ENCODE data around the gene SECISBP2L.

The SECISBP2L gene

DNA sequence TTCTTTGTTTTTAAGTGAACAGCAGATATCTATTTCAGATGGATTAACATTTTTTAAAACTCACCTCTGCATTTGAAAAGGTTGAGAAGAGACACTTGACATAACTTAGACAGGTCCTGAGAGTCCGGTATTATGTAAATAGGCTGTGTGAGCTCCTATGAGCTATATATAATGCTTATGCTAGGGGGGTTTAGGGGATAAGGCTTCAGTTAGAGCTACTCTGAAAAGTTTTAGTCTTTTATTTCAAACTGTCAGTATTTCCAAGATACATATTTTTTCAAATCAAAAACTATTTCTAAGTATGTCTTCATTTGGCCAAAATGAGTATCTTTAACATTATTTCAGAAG lies 99.4 kb downstream of the SECISBP2L start:
- no peak overlapping the region for H3K4me3 ChIP-seq (replicated peaks; ENCODE audit: low read depth, low read length)
- H3K27me3 ChIP-seq (replicated peaks; ENCODE audit: control insufficient read depth, insufficient read depth, low read length), result no peaks in the 10 kb centered on the region
- H3K36me3 ChIP-seq (ENCODE audit: control insufficient read depth, insufficient read depth, low read length), result no peaks in the 10 kb centered on the region
- TF ChIP-seq, protein P1, sequence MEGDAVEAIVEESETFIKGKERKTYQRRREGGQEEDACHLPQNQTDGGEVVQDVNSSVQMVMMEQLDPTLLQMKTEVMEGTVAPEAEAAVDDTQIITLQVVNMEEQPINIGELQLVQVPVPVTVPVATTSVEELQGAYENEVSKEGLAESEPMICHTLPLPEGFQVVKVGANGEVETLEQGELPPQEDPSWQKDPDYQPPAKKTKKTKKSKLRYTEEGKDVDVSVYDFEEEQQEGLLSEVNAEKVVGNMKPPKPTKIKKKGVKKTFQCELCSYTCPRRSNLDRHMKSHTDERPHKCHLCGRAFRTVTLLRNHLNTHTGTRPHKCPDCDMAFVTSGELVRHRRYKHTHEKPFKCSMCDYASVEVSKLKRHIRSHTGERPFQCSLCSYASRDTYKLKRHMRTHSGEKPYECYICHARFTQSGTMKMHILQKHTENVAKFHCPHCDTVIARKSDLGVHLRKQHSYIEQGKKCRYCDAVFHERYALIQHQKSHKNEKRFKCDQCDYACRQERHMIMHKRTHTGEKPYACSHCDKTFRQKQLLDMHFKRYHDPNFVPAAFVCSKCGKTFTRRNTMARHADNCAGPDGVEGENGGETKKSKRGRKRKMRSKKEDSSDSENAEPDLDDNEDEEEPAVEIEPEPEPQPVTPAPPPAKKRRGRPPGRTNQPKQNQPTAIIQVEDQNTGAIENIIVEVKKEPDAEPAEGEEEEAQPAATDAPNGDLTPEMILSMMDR (IDR thresholded peaks at IDR 0.05; ENCODE audit: insufficient read depth, low read length, poor library complexity, severe bottlenecking), result no peak
- DNase-seq (ENCODE audit: extremely low read depth, insufficient read length), result no peak

DNA sequence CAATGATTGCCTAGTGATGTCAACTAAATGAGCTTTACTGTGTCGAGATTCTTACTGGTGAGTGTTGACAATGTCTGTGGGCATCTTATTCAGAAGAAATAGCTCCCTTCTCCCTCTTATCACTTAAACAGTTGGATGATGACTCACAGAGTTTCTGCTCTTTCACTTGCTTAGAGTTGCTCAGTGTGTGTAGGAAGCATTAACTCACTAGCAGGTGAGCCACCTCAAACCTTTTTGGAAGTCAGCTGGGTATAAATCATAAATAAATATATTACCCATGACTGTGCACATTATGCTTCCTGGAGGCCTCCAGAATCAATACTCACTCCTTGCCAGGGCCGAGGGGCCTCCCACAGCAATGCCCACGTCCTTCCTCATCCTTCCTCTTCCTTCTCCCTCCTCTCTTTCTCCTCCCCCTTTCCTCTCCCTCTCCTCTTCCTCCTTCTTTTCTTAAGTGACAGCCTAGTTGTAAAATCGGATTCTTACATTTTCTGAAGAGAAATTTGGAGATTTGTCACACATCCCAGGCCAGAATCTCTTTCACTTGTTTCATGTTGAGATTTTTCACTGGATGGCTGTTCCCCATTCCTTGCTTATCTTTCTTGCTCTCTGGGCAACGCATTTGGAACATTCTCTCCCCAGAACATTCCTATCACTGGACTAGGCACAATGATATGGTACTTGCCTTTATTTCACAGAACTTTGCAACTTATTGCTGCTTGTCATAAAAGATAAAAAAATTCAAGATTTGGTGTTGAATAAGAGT lies 100.0 kb downstream of the SECISBP2L start:
- H3K36me3 ChIP-seq (ENCODE audit: control insufficient read depth, insufficient read depth, low read length), result no peaks in the 10 kb centered on the region
- DNase-seq (ENCODE audit: extremely low read depth, insufficient read length), result no peak
- no peaks in the 10 kb centered on the region for H3K27me3 ChIP-seq (replicated peaks; ENCODE audit: control insufficient read depth, insufficient read depth, low read length)
- no peak overlapping the region for H3K4me3 ChIP-seq (replicated peaks; ENCODE audit: low read depth, low read length)
- TF ChIP-seq, protein P1 (IDR thresholded peaks at IDR 0.05; ENCODE audit: insufficient read depth, low read length, poor library complexity, severe bottlenecking), result no peak

DNA sequence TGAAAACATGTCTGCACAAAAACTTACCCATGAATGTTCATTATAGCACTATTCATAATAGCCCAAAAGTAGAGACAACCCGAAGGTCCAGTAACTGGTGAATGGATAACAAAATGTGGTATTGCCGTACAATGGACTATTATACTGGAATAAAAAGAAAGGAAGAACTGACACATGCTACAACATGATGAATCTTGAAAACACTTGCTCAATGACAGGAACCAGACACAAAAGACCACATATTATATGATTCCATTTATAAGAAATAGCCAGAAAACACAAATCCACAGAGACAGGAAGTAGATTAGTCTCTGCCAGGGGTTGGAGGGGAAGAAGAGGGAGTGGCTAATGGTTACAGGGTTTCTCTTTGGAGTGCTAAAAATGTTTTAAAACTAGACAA lies 100.9 kb downstream of the SECISBP2L start:
- no peaks in the 10 kb centered on the region for H3K36me3 ChIP-seq (ENCODE audit: control insufficient read depth, insufficient read depth, low read length)
- no peak overlapping the region for H3K4me3 ChIP-seq (replicated peaks; ENCODE audit: low read depth, low read length)
- H3K27me3 ChIP-seq (replicated peaks; ENCODE audit: control insufficient read depth, insufficient read depth, low read length), result no peaks in the 10 kb centered on the region
- DNase-seq (ENCODE audit: extremely low read depth, insufficient read length), result no peak
- TF ChIP-seq, protein P1 (IDR thresholded peaks at IDR 0.05; ENCODE audit: insufficient read depth, low read length, poor library complexity, severe bottlenecking), result no peak

DNA sequence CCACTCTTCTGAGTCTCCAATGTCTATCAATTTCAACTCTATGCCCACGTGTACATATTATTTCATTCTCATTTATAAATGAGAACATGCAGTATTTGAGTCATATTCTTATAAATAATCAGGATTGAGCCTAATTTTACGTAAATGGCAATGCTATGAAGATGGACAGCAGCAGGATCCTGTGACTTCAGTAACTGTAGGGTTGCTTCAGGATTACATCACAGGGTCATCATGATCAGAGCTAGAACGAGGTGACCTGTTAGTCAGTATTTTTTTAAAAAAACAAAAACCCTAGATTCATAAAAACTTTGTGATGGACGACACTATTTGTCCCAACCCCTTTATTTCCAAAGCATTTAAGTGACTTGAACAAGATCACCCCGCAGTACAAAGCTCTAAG lies 104.3 kb downstream of the SECISBP2L start:
- TF ChIP-seq, protein P1 (IDR thresholded peaks at IDR 0.05; ENCODE audit: insufficient read depth, low read length, poor library complexity, severe bottlenecking), result no peak
- Histone ChIP-seq H3K36me3 (ENCODE audit: control insufficient read depth, insufficient read depth, low read length) (no peaks in the 10 kb centered on the region), H3K27me3 (replicated peaks; ENCODE audit: control insufficient read depth, insufficient read depth, low read length) (no peaks in the 10 kb centered on the region), H3K4me3 (replicated peaks; ENCODE audit: low read depth, low read length) (no peak overlapping the region)
- no peak for DNase-seq (ENCODE audit: extremely low read depth, insufficient read length)

DNA sequence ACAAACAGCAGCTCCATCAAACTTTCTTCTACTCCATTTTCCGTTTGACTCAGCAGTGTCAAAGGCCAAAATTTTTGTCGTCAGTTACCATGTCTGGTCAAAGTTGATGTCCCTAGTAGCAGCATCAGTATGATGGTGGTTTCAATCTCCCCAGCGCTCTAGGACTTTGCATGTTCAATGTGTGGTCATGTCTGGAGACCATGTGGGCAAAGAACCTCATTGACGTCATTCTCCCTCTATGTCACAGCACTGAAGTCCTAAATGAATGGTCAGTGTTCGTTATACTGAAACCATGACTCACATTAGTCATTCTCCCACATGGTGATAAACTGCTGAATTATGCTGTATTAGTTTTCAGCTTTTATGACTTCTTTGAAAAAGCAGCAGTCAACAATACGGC lies 105.7 kb downstream of the SECISBP2L start:
- no peaks in the 10 kb centered on the region for H3K36me3 ChIP-seq (ENCODE audit: control insufficient read depth, insufficient read depth, low read length)
- peak; percentile 56 for DNase-seq (ENCODE audit: extremely low read depth, insufficient read length)
- TF ChIP-seq, protein P1 (IDR thresholded peaks at IDR 0.05; ENCODE audit: insufficient read depth, low read length, poor library complexity, severe bottlenecking), result no peak
- no peaks in the 10 kb centered on the region for H3K27me3 ChIP-seq (replicated peaks; ENCODE audit: control insufficient read depth, insufficient read depth, low read length)
- H3K4me3 ChIP-seq (replicated peaks; ENCODE audit: low read depth, low read length), result no peak overlapping the region

DNA sequence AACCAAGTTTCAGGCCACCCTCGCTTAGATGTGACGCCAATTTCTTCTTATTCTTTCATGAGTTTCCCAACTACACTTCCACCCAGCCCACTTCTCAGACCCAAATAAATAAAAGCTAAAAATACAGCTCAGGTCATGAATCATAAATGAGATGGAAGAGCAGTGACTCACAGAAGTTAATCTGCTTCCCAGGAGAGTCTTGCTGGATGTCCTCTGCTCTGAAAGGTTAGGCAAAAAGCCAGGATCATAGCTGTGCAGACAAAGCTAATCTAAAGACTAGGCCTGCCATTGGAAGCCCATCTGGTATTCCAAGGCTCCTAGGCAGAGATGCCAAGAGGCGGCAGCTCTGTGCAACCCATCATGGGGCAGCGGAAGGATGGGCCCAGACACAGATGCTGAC lies 106.6 kb downstream of the SECISBP2L start:
- Histone ChIP-seq H3K27me3 (replicated peaks; ENCODE audit: control insufficient read depth, insufficient read depth, low read length) (no peaks in the 10 kb centered on the region), H3K36me3 (ENCODE audit: control insufficient read depth, insufficient read depth, low read length) (no peaks in the 10 kb centered on the region), H3K4me3 (replicated peaks; ENCODE audit: low read depth, low read length) (no peak overlapping the region)
- no peak for DNase-seq (ENCODE audit: extremely low read depth, insufficient read length)
- TF ChIP-seq, protein P1 (IDR thresholded peaks at IDR 0.05; ENCODE audit: insufficient read depth, low read length, poor library complexity, severe bottlenecking), result no peak

All from GM06990 (cell line).